ENCODE data around the gene MTX1.

- TF ChIP-seq USF1 (CRISPR knock-in tag; IDR thresholded peaks at IDR 0.05) (no peak), CTCF (IDR thresholded peaks at IDR 0.05 in 2 of 3, conservative IDR thresholded peaks at IDR 0.05 in 1 of 3; ENCODE audit: insufficient read depth in 2 of 3, low read depth in 1 of 3, low read length in 3 of 3) (no peak), HBP1 (CRISPR knock-in tag; IDR thresholded peaks at IDR 0.05) (no peak), ARNT (IDR thresholded peaks at IDR 0.05) (no peak), SP1 (CRISPR knock-in tag; IDR thresholded peaks at IDR 0.05) (no peak; the same call in 1 of the 2 replicates), EZH2 (IDR thresholded peaks at IDR 0.05; ENCODE audit: borderline replicate concordance, low read depth, low read length) (no peak), ETV6 (IDR thresholded peaks at IDR 0.05; ENCODE audit: borderline replicate concordance in 1 of 2, low read depth in 2 of 2, low read length in 1 of 2) (no peak; a peak in 1 of 4 replicates), ETV6 (CRISPR knock-in tag; IDR thresholded peaks at IDR 0.05; ENCODE audit: borderline replicate concordance) (no peak), ZNF609 (CRISPR knock-in tag; IDR thresholded peaks at IDR 0.05; ENCODE audit: borderline replicate concordance) (no peak), ILK (tag; IDR thresholded peaks at IDR 0.05; ENCODE audit: borderline replicate concordance, low read depth) (no peak), NFIC (IDR thresholded peaks at IDR 0.05) (no peak), ATF2 (CRISPR knock-in tag; IDR thresholded peaks at IDR 0.05) (no peak), ZNF280B (CRISPR knock-in tag; IDR thresholded peaks at IDR 0.05) (no peak), CHD2 (IDR thresholded peaks at IDR 0.05; ENCODE audit: low read depth, low read length) (no peak)
Observed at GRCh38 chr1:155209312-155209721, 822 bp downstream of the MTX1 start.

All from K562 (cell line).